HL-60 (cell line): Measurements from ENCODE around the gene DMRTC2.

Experiments used
- DNase-seq, 2 experiments: peaks; one replicate each; pipeline ENCODE4 v3.0.0-alpha.2; 2010 to 2020; ENCODE audit warnings: low read depth in 1 of 2, low spot score in 1 of 2
- H3K27ac ChIP-seq: fragments of 250-450 bp; sonication (Bioruptor Pico); replicated peaks from 2 replicates; pipeline ENCODE4 v1.5.1; 2020; ENCODE audit warnings: mild to moderate bottlenecking, moderate library complexity
- H3K27me3 ChIP-seq: fragments of 250-450 bp; sonication (Bioruptor Pico); 2 replicates; pipeline ENCODE4 v1.5.1; 2021; ENCODE audit warnings: mild to moderate bottlenecking, moderate library complexity; ENCODE audit not compliant: insufficient read depth, poor library complexity, severe bottlenecking
- H3K4me3 ChIP-seq: replicated peaks from 2 replicates; pipeline ENCODE4 v1.5.1; 2011; ENCODE audit warnings: mild to moderate bottlenecking, control low read depth, low read length; ENCODE audit not compliant: insufficient read depth
- CTCF ChIP-seq: IDR thresholded peaks from one replicate; pipeline ENCODE4 v1.5.1; 2011; ENCODE audit warnings: low read length, control low read depth, inconsistent platforms; ENCODE audit not compliant: insufficient read depth
- GABPA ChIP-seq: IDR thresholded peaks from 2 replicates; pipeline ENCODE4 v1.6.1; 2012; ENCODE audit warnings: low read depth
- POLR2AphosphoS5 ChIP-seq: IDR thresholded peaks from 2 replicates; pipeline ENCODE4 v1.6.1; 2012; ENCODE audit warnings: low read depth
- REST ChIP-seq: IDR thresholded peaks from 2 replicates; pipeline ENCODE4 v1.6.1; 2012; ENCODE audit warnings: low read depth; ENCODE audit not compliant: insufficient replicate concordance
- SPI1 ChIP-seq: IDR thresholded peaks from 2 replicates; pipeline ENCODE4 v1.6.1; 2012; ENCODE audit warnings: low read depth, mild to moderate bottlenecking, borderline replicate concordance

DMRTC2 gene

GRCh38 chr19:41861846-41862245 lies 17.0 kb downstream of the DMRTC2 start:
- Histone ChIP-seq H3K27me3 (no peaks in the 10 kb centered on the region), H3K4me3 (peak overlapping the region; percentile 87), H3K27ac (peak overlapping the region; percentile 92)
- DNase-seq, result no peak
- TF ChIP-seq SPI1, result no peak
- no peak for TF ChIP-seq REST
- TF ChIP-seq CTCF, result no peak
- no peak for TF ChIP-seq GABPA
- TF ChIP-seq POLR2AphosphoS5, result no peak

GRCh38 chr19:41862445-41862986 lies 17.7 kb downstream of the DMRTC2 start:
- H3K27me3 ChIP-seq, result no peaks in the 10 kb centered on the region

GRCh38 chr19:41863209-41863931 lies 18.5 kb downstream of the DMRTC2 start:
- Histone ChIP-seq H3K27ac (peak overlapping the region; percentile 26), H3K27me3 (no peaks in the 10 kb centered on the region), H3K4me3 (peak overlapping the region; percentile 87)
- DNase-seq, result peak; percentile 59 to 90
- TF ChIP-seq REST, result peak; percentile 55
- TF ChIP-seq CTCF, result no peak
- peak; percentile 44; the same call in 1 of the 2 replicates for TF ChIP-seq SPI1
- TF ChIP-seq GABPA, result no peak
- no peak for TF ChIP-seq POLR2AphosphoS5

More at GRCh38 chr19:41862445-41862986, 17.7 kb downstream of the DMRTC2 start:
- no peak for TF ChIP-seq POLR2AphosphoS5
- DNase-seq, result no peak
- H3K4me3 ChIP-seq, result peak overlapping the region; percentile 87
- H3K27ac ChIP-seq, result peak overlapping the region; percentile 26

GRCh38 chr19:41864374-41864773 lies 19.5 kb downstream of the DMRTC2 start:
- DNase-seq, result no peak
- Histone ChIP-seq H3K4me3 (no peak overlapping the region), H3K27ac (peak overlapping the region; percentile 26), H3K27me3 (no peaks in the 10 kb centered on the region)
- no peak for TF ChIP-seq GABPA
- TF ChIP-seq POLR2AphosphoS5, result peak; percentile 45; the same call in 1 of the 2 replicates
